ENCODE results near the gene AGFG1.

DNA sequence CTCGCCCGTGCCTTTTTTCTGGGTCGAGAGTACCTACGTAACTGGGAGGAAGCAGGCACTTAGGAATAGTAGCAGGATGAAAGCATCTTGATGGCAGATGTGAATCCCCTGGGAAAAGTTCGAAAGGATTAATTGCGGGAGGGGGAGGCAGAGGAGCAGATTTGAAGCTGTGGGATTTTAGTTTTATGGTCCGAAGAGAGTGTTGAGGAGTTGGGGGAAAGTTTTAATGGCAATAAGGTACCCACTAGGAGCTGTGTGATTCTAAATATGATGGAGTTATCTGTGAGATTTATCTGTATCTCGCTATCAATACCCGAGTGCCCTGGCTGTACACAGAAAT, 1.1 kb downstream of the AGFG1 start:
- TF ChIP-seq, protein P1, sequence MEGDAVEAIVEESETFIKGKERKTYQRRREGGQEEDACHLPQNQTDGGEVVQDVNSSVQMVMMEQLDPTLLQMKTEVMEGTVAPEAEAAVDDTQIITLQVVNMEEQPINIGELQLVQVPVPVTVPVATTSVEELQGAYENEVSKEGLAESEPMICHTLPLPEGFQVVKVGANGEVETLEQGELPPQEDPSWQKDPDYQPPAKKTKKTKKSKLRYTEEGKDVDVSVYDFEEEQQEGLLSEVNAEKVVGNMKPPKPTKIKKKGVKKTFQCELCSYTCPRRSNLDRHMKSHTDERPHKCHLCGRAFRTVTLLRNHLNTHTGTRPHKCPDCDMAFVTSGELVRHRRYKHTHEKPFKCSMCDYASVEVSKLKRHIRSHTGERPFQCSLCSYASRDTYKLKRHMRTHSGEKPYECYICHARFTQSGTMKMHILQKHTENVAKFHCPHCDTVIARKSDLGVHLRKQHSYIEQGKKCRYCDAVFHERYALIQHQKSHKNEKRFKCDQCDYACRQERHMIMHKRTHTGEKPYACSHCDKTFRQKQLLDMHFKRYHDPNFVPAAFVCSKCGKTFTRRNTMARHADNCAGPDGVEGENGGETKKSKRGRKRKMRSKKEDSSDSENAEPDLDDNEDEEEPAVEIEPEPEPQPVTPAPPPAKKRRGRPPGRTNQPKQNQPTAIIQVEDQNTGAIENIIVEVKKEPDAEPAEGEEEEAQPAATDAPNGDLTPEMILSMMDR (IDR thresholded peaks at IDR 0.05; ENCODE audit: borderline replicate concordance, extremely low read depth, low read length, poor library complexity, severe bottlenecking), result no peak
- no peak for TF ChIP-seq EZH2 (IDR thresholded peaks at IDR 0.05; ENCODE audit: borderline replicate concordance, low read depth, low read length, severe bottlenecking)
